Astrocyte (in vitro differentiated cells and primary cell): ENCODE measurements around the gene PRM2. TPM values are rescaled to one million over a fixed set of nuclear protein-coding genes. Genes with fewer than 3 reads are reported as not detected.

Experiments used
- DNase-seq: peaks from one replicate; pipeline ENCODE4 v3.0.0-alpha.2; 2010; ENCODE audit warnings: low read depth
- FAIRE-seq: peaks from 2 replicates; lab custom pipeline; 2011; peaks lifted over from hg19 to GRCh38; lab: Jason Lieb, UNC
- H2AFZ ChIP-seq: 2 replicates; pipeline ENCODE4 v1.6.0; 2012; ENCODE audit warnings: low read depth, low read length, inconsistent platforms
- H3K27ac ChIP-seq: 2 replicates; pipeline ENCODE4 v1.5.1; 2011; ENCODE audit warnings: low read depth, low read length, inconsistent platforms
- H3K27me3 ChIP-seq: 2 replicates; pipeline ENCODE4 v1.6.0; 2011; ENCODE audit warnings: low read length, inconsistent platforms; ENCODE audit not compliant: insufficient read depth
- H3K36me3 ChIP-seq: 2 replicates; pipeline ENCODE4 v1.5.1; 2011; ENCODE audit warnings: low read length, inconsistent platforms; ENCODE audit not compliant: insufficient read depth
- H3K4me1 ChIP-seq: 2 replicates; pipeline ENCODE4 v1.5.1; 2011; ENCODE audit warnings: low read length, inconsistent platforms; ENCODE audit not compliant: insufficient read depth
- H3K4me2 ChIP-seq: 2 replicates; pipeline ENCODE4 v1.6.0; 2012; ENCODE audit warnings: low read length, inconsistent platforms
- H3K4me3 ChIP-seq: 2 replicates; pipeline ENCODE4 v1.5.1; 2011; ENCODE audit warnings: low read depth, mild to moderate bottlenecking, low read length, inconsistent platforms; ENCODE audit not compliant: insufficient read depth
- H3K79me2 ChIP-seq: 2 replicates; pipeline ENCODE4 v1.6.0; 2012; ENCODE audit warnings: mild to moderate bottlenecking, low read length, inconsistent platforms; ENCODE audit not compliant: insufficient read depth
- H3K9ac ChIP-seq: 2 replicates; pipeline ENCODE4 v1.6.0; 2012; ENCODE audit warnings: mild to moderate bottlenecking, low read length, inconsistent platforms
- H3K9me3 ChIP-seq: 2 replicates; pipeline ENCODE4 v1.5.1; 2012; ENCODE audit warnings: low read depth, mild to moderate bottlenecking, low read length, inconsistent platforms; ENCODE audit not compliant: insufficient read depth
- H4K20me1 ChIP-seq: 2 replicates; pipeline ENCODE4 v1.6.0; 2012; ENCODE audit warnings: low read length, inconsistent platforms; ENCODE audit not compliant: insufficient read depth
- H3K27ac Mint-ChIP-seq: one replicate; pipeline ENCODE4 v1.8.0; 2021; ENCODE audit warnings: mild to moderate bottlenecking, mixed read lengths; ENCODE audit not compliant: unreplicated experiment
- H3K27me3 Mint-ChIP-seq: one replicate; pipeline ENCODE4 v1.8.0; 2021; ENCODE audit warnings: low read depth, mixed read lengths; ENCODE audit not compliant: unreplicated experiment
- H3K36me3 Mint-ChIP-seq: one replicate; pipeline ENCODE4 v1.8.0; 2021; ENCODE audit warnings: low read depth, mixed read lengths; ENCODE audit not compliant: unreplicated experiment
- H3K4me1 Mint-ChIP-seq: one replicate; pipeline ENCODE4 v1.8.0; 2021; ENCODE audit warnings: low read depth, mixed read lengths; ENCODE audit not compliant: unreplicated experiment
- H3K4me3 Mint-ChIP-seq: one replicate; pipeline ENCODE4 v1.8.0; 2021; ENCODE audit warnings: mild to moderate bottlenecking, moderate library complexity, mixed read lengths; ENCODE audit not compliant: unreplicated experiment
- H3K9me3 Mint-ChIP-seq: one replicate; pipeline ENCODE4 v1.8.0; 2021; ENCODE audit warnings: mild to moderate bottlenecking, mixed read lengths; ENCODE audit not compliant: unreplicated experiment
- EZH2 ChIP-seq: IDR thresholded peaks from 2 replicates; pipeline ENCODE4 v1.6.1; 2012; ENCODE audit warnings: mild to moderate bottlenecking, low read length, inconsistent platforms; ENCODE audit not compliant: insufficient read depth
- total RNA-seq: library from RNA; stranded (reverse); gene quantifications from 2 replicates; pipeline ENCODE4 v1.2.1, GENCODE V29; 2021
- TF ChIP-seq, protein P1 (sequence below): IDR thresholded peaks from 2 replicates; pipeline ENCODE4 v1.5.1; 2011; ENCODE audit warnings: low read depth, mild to moderate bottlenecking, inconsistent platforms, low read length, moderate library complexity; ENCODE audit not compliant: insufficient read depth

Gene PRM2
- total RNA-seq, 1 donor from 2014 or later: not detected

DNA sequence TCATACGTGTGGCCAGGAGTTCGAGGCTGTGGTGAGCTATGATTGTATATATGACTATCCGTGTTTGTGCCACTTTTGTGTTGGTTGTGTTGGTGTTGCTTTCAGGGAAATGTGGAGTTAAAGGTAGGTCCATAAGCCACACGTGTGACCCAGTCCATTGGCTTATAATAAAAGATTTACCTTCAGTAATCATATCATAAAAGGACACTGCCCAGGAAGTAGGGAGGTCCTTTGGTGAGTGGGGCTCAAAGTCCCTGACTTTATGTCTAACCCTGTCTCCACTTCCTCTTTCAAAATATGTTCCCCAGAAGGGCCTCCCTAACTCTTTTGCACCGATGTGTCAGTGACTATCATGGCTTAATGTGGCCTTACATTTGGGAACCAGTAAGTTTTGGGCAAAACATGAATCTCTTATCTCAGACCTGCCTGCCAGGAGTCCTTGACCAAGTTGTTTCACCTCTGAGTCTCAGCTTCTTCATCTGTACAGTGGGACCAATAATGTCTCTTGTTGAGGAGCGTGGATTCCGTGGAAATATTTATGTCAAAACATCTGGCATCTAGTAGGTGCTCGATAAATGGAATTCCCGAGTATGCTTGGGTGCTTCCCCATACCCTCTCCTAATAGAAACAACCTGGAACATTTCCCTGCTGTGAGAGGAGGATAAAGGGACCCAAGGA lies 12.0 kb downstream of the PRM2 start:
- H3K9me3 Mint-ChIP-seq: no peaks in the 10 kb centered on the region
- peaks cover 56% of the 10 kb centered on the region for H3K27me3 Mint-ChIP-seq
- H3K9ac ChIP-seq: no peak overlapping the region
- DNase-seq: no peak
- no peak overlapping the region for H3K4me3 Mint-ChIP-seq
- H3K27ac ChIP-seq: no peak overlapping the region
- H3K36me3 ChIP-seq: no peaks in the 10 kb centered on the region
- no peaks in the 10 kb centered on the region for H3K36me3 Mint-ChIP-seq
- no peaks in the 10 kb centered on the region for H3K4me1 ChIP-seq
- no peak for FAIRE-seq
- no peaks in the 10 kb centered on the region for H3K4me1 Mint-ChIP-seq
- no peaks in the 10 kb centered on the region for H3K27me3 ChIP-seq
- H3K4me3 ChIP-seq: no peak overlapping the region
- H2AFZ ChIP-seq: no peak overlapping the region
- no peaks in the 10 kb centered on the region for H4K20me1 ChIP-seq
- no peak for TF ChIP-seq EZH2
- TF ChIP-seq, protein P1, sequence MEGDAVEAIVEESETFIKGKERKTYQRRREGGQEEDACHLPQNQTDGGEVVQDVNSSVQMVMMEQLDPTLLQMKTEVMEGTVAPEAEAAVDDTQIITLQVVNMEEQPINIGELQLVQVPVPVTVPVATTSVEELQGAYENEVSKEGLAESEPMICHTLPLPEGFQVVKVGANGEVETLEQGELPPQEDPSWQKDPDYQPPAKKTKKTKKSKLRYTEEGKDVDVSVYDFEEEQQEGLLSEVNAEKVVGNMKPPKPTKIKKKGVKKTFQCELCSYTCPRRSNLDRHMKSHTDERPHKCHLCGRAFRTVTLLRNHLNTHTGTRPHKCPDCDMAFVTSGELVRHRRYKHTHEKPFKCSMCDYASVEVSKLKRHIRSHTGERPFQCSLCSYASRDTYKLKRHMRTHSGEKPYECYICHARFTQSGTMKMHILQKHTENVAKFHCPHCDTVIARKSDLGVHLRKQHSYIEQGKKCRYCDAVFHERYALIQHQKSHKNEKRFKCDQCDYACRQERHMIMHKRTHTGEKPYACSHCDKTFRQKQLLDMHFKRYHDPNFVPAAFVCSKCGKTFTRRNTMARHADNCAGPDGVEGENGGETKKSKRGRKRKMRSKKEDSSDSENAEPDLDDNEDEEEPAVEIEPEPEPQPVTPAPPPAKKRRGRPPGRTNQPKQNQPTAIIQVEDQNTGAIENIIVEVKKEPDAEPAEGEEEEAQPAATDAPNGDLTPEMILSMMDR: no peak
- H3K79me2 ChIP-seq: no peaks in the 10 kb centered on the region
- H3K9me3 ChIP-seq: no peaks in the 10 kb centered on the region
- H3K4me2 ChIP-seq: no peak overlapping the region
- no peak overlapping the region for H3K27ac Mint-ChIP-seq

- no peak overlapping the region for H2AFZ ChIP-seq
- FAIRE-seq: no peak
- no peak for TF ChIP-seq EZH2
- TF ChIP-seq, protein P1: no peak
Measured at GRCh38 chr16:11263737-11264136, 12.5 kb downstream of the PRM2 start.

DNA sequence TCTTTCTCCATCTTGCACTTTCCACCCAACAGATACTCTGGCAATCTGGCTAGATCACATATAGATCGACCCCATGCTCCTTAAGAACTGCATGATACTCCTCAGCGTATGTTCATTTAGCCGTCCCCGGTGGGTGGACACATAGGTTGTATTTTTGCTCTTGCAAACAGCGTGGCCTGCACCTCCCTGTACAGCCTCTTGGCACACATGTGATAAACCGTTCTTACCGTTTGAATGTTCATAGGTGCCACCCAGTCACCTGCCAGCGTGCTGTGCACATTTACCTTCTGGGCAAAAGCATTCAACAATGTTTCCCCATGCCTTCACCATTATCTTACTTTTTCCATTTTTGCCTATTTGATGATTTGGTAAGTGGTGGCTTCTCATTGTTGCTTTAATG lies 13.4 kb downstream of the PRM2 start:
- H3K27me3 Mint-ChIP-seq: peaks cover 52% of the 10 kb centered on the region
- Histone ChIP-seq H3K4me2 (no peak overlapping the region), H2AFZ (no peak overlapping the region), H4K20me1 (no peaks in the 10 kb centered on the region), H3K36me3 (no peaks in the 10 kb centered on the region), H3K27ac (no peak overlapping the region), H3K9ac (no peak overlapping the region), H3K79me2 (no peaks in the 10 kb centered on the region), H3K27me3 (no peaks in the 10 kb centered on the region), H3K9me3 (no peaks in the 10 kb centered on the region), H3K4me1 (no peaks in the 10 kb centered on the region), H3K4me3 (no peak overlapping the region)
- TF ChIP-seq EZH2: no peak
- TF ChIP-seq, protein P1: no peak
- no peak overlapping the region for H3K4me3 Mint-ChIP-seq
- H3K36me3 Mint-ChIP-seq: no peaks in the 10 kb centered on the region
- no peak overlapping the region for H3K27ac Mint-ChIP-seq
- FAIRE-seq (no peak), DNase-seq (no peak)
- peaks cover 2% of the 10 kb centered on the region for H3K4me1 Mint-ChIP-seq
- H3K9me3 Mint-ChIP-seq: no peaks in the 10 kb centered on the region

More at GRCh38 chr16:11263737-11264136, 12.5 kb downstream of the PRM2 start:
- Histone ChIP-seq H3K27ac (no peak overlapping the region), H3K36me3 (no peaks in the 10 kb centered on the region), H3K4me2 (no peak overlapping the region), H3K27me3 (no peaks in the 10 kb centered on the region), H3K9ac (no peak overlapping the region), H3K9me3 (no peaks in the 10 kb centered on the region), H3K4me3 (no peak overlapping the region), H4K20me1 (no peaks in the 10 kb centered on the region), H3K79me2 (no peaks in the 10 kb centered on the region), H3K4me1 (no peaks in the 10 kb centered on the region)
- no peaks in the 10 kb centered on the region for H3K36me3 Mint-ChIP-seq
- H3K9me3 Mint-ChIP-seq: no peaks in the 10 kb centered on the region
- no peak overlapping the region for H3K27ac Mint-ChIP-seq
- H3K4me1 Mint-ChIP-seq: no peaks in the 10 kb centered on the region
- DNase-seq: no peak
- peaks cover 53% of the 10 kb centered on the region for H3K27me3 Mint-ChIP-seq
- no peak overlapping the region for H3K4me3 Mint-ChIP-seq
